ENCODE results near the gene DENND1B. TPM values are rescaled to one million over a fixed set of nuclear protein-coding genes. Genes with fewer than 3 reads are reported as not detected.

DENND1B gene
- total RNA-seq, 1 donor from 2014 or later = 26.9 TPM

- intact Hi-C loops (cut with micrococcal nuclease) = no loop called here
- peaks cover 8% of the 10 kb centered on the region for H3K9me3 ChIP-seq (replicated peaks)
- no peak for TF ChIP-seq CTCF (IDR thresholded peaks at IDR 0.05; ENCODE audit: borderline replicate concordance)
- H3K36me3 ChIP-seq = no peaks in the 10 kb centered on the region
- H3K4me3 ChIP-seq = no peak overlapping the region
- no peak overlapping the region for H3K27ac ChIP-seq (replicated peaks)
- H3K4me1 ChIP-seq = no peaks in the 10 kb centered on the region
- DNase-seq = no peak
- H3K27me3 ChIP-seq (ENCODE audit: low read depth) = no peaks in the 10 kb centered on the region
These were observed 13.8 kb upstream of the DENND1B start for GRCh38 chr1:197788741-197789739.

- TF ChIP-seq CTCF (IDR thresholded peaks at IDR 0.05; ENCODE audit: borderline replicate concordance) = no peak
- H3K4me1 ChIP-seq = no peaks in the 10 kb centered on the region
- H3K36me3 ChIP-seq = no peaks in the 10 kb centered on the region
- no peak overlapping the region for H3K4me3 ChIP-seq
- H3K9me3 ChIP-seq (replicated peaks) = peaks cover 8% of the 10 kb centered on the region
- no peaks in the 10 kb centered on the region for H3K27me3 ChIP-seq (ENCODE audit: low read depth)
- intact Hi-C loops (cut with micrococcal nuclease) = no loop called here
- no peak for DNase-seq
- no peak overlapping the region for H3K27ac ChIP-seq (replicated peaks)
These were observed 12.6 kb upstream of the DENND1B start for GRCh38 chr1:197787623-197788536.

GRCh38 chr1:197787056-197787455 lies 11.8 kb upstream of the DENND1B start:
- peaks cover 8% of the 10 kb centered on the region for H3K9me3 ChIP-seq (replicated peaks)
- no peak overlapping the region for H3K27ac ChIP-seq (replicated peaks)
- H3K4me3 ChIP-seq = no peak overlapping the region
- H3K36me3 ChIP-seq = no peaks in the 10 kb centered on the region
- intact Hi-C loops (cut with micrococcal nuclease) = no loop called here
- H3K4me1 ChIP-seq = no peaks in the 10 kb centered on the region
- no peaks in the 10 kb centered on the region for H3K27me3 ChIP-seq (ENCODE audit: low read depth)
- DNase-seq = no peak
- TF ChIP-seq CTCF (IDR thresholded peaks at IDR 0.05; ENCODE audit: borderline replicate concordance) = no peak

- Histone ChIP-seq H3K4me3 (no peak overlapping the region), H3K36me3 (no peaks in the 10 kb centered on the region), H3K4me1 (no peaks in the 10 kb centered on the region), H3K27ac (replicated peaks) (no peak overlapping the region), H3K9me3 (replicated peaks) (peaks cover 8% of the 10 kb centered on the region), H3K27me3 (ENCODE audit: low read depth) (no peaks in the 10 kb centered on the region)
- no peak for TF ChIP-seq CTCF (IDR thresholded peaks at IDR 0.05; ENCODE audit: borderline replicate concordance)
- no peak for DNase-seq
- intact Hi-C loops (cut with micrococcal nuclease) = no loop called here
These were observed 11.0 kb upstream of the DENND1B start for GRCh38 chr1:197786280-197786679.

GRCh38 chr1:197783510-197783948 lies 8.2 kb upstream of the DENND1B start:
- Histone ChIP-seq H3K27ac (replicated peaks) (no peak overlapping the region), H3K9me3 (replicated peaks) (peaks cover 9% of the 10 kb centered on the region), H3K4me3 (no peak overlapping the region), H3K4me1 (no peaks in the 10 kb centered on the region), H3K27me3 (ENCODE audit: low read depth) (no peaks in the 10 kb centered on the region), H3K36me3 (no peaks in the 10 kb centered on the region)
- DNase-seq = no peak
- no peak for TF ChIP-seq CTCF (IDR thresholded peaks at IDR 0.05; ENCODE audit: borderline replicate concordance)
- intact Hi-C loops (cut with micrococcal nuclease) = no loop called here

Measured in left ventricle myocardium inferior (tissue), 1 donor.